Thymus (tissue), 14 donors: ENCODE results near the gene ENG. TPM values are rescaled to one million over a fixed set of nuclear protein-coding genes. Genes with fewer than 3 reads are reported as not detected.
A peak's percentile ranks its signal among the peaks of the same experiment; 100 is the strongest.

Experiments used
- DNase-seq, 9 donors: peaks; one replicate each; pipeline ENCODE4 v3.0.0-alpha.2; 2013; ENCODE audit warnings: low spot score in 9 of 9, low read depth in 6 of 9, missing footprints in 1 of 9
- H3K27ac ChIP-seq, 2 donors: one replicate each; pipeline ENCODE4 v1.5.1; 2013; ENCODE audit warnings: control low read depth in 1 of 2, low read depth in 1 of 2, low read length in 1 of 2, mild to moderate bottlenecking in 1 of 2, moderate library complexity in 1 of 2
- H3K27me3 ChIP-seq, 2 donors: one replicate each; pipeline ENCODE4 v1.5.1; 2013; ENCODE audit warnings: low read length in 1 of 2; ENCODE audit not compliant: control insufficient read depth in 2 of 2, insufficient read depth in 1 of 2
- H3K36me3 ChIP-seq, 2 donors: one replicate each; pipeline ENCODE4 v1.5.1; 2013; ENCODE audit warnings: low read length in 1 of 2, mild to moderate bottlenecking in 1 of 2, moderate library complexity in 1 of 2; ENCODE audit not compliant: control insufficient read depth in 2 of 2, insufficient read depth in 2 of 2
- H3K4me1 ChIP-seq, 2 donors: one replicate each; pipeline ENCODE4 v1.5.1; 2013; ENCODE audit warnings: low read length in 2 of 2; ENCODE audit not compliant: control insufficient read depth in 2 of 2, insufficient read depth in 2 of 2
- H3K4me3 ChIP-seq, 2 donors: one replicate each; pipeline ENCODE4 v1.5.1; 2013; ENCODE audit warnings: low read length in 2 of 2, control low read depth in 1 of 2, mild to moderate bottlenecking in 1 of 2
- H3K9me3 ChIP-seq, 2 donors: one replicate each; pipeline ENCODE4 v1.5.1; 2013; ENCODE audit warnings: low read length in 1 of 2, mild to moderate bottlenecking in 1 of 2; ENCODE audit not compliant: control insufficient read depth in 2 of 2, insufficient read depth in 1 of 2
- WGBS: extraction: QIAGEN DNeasy Blood & Tissue Kit; methylation state at CpG from one replicate; pipeline ENCODE4 v1.1.7; 2013; 5-methylcytosine and 5-hydroxymethylcytosine counted together
- long read RNA-seq, 10 donors: transcript quantifications; one replicate each; lab custom pipeline, GENCODE V29; 2026
- polyA plus RNA-seq: library from polyadenylated mRNA; stranded (reverse); fragments of 200-250 nt; gene quantifications from one replicate; pipeline ENCODE4 v1.2.3, GENCODE V29; 2013
- total RNA-seq: library from RNA; stranded (reverse); fragments of 120-200 nt; gene quantifications from one replicate; pipeline ENCODE4 v1.2.4, GENCODE V29; 2013
- donor health status: healthy.

Gene ENG
- total RNA-seq (1.7 TPM), polyA plus RNA-seq (48.2 TPM)
- long read RNA-seq, donor 1: 0 reads
- long read RNA-seq, donor 2: 0 reads
- long read RNA-seq, donor 3, transcript ENG-202 (15 exons, 3,048 nt): major isoform, 6 of 6 reads
- long read RNA-seq, donor 3, partial matches to known transcripts: 0 of 6 reads
- long read RNA-seq, donor 3, other reads (novel, unspliced or antisense): 0 of 6 reads
- long read RNA-seq, donor 4, partial matches to known transcripts: 5 of 7 reads
- long read RNA-seq, donor 4, other reads (novel, unspliced or antisense): 0 of 7 reads
- long read RNA-seq, donor 5, transcript ENG-202 (15 exons, 3,048 nt): major isoform, 6 of 6 reads
- long read RNA-seq, donor 5, partial matches to known transcripts: 0 of 6 reads
- long read RNA-seq, donor 5, other reads (novel, unspliced or antisense): 0 of 6 reads
- long read RNA-seq, donor 6, partial matches to known transcripts: 0 of 3 reads
- long read RNA-seq, donor 6, other reads (novel, unspliced or antisense): 0 of 3 reads
- long read RNA-seq, donor 7, partial matches to known transcripts: 0 of 2 reads
- long read RNA-seq, donor 7, other reads (novel, unspliced or antisense): 0 of 2 reads
- long read RNA-seq, donor 8: 0 reads
- long read RNA-seq, donor 9, partial matches to known transcripts: 0 of 4 reads
- long read RNA-seq, donor 9, other reads (novel, unspliced or antisense): 0 of 4 reads
- long read RNA-seq, donor 10, partial matches to known transcripts: 0 of 2 reads
- long read RNA-seq, donor 10, other reads (novel, unspliced or antisense): 0 of 2 reads

DNA sequence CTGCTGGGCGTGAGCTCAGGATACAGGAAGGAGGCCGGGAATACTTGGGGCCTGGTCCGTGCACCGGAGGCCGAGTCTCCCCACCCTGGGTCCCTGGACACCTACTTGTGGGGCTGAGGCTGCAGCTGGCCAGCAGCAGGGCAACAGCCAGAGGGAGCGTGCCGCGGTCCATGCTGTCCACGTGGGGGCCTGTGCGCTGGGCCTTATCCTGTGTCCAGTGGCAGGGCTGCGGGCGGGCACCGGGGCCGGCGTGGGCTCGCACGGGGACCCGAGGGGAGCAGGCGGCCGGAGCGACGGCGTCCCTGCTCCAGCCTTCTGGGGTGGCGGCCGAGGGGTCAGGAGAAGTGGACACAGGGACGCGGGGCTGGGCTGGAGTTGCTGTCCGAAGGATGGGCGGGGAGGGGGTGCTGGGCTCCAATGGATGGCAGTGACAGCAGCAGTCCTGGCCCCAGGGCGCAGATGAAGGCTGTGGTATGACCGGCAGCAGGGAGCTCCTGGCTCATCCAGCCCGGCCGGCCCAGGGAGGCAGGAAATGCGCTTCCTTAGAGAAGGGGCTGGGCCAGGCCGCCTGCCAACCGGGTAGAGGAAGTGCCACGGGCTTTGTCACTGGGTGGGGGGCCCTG is at the start of gene ENG:
Gene ENG (minus strand): TSS at position 475 of the 623 bp plus-strand sequence. CDS start 303 bp downstream, at position 172.
- peak in 1 of 9 donors; percentile 35 for DNase-seq
- H3K4me1 ChIP-seq: peaks cover 13 to 32% of the 10 kb centered on the region in 2 donors
- peaks cover 0 to 4% of the 10 kb centered on the region in 2 donors for H3K36me3 ChIP-seq
- H3K27ac ChIP-seq: peak within 1 kb of the TSS in 1 of 2 donors; percentile 69
- peak within 1 kb of the TSS; percentile 57 for H3K4me3 ChIP-seq
- no peaks in the 10 kb centered on the region for H3K27me3 ChIP-seq
- peaks cover 4 to 13% of the 10 kb centered on the region in 2 donors for H3K9me3 ChIP-seq
- WGBS: 5% methylated on average over 37 of the region's 37 CpGs

DNA sequence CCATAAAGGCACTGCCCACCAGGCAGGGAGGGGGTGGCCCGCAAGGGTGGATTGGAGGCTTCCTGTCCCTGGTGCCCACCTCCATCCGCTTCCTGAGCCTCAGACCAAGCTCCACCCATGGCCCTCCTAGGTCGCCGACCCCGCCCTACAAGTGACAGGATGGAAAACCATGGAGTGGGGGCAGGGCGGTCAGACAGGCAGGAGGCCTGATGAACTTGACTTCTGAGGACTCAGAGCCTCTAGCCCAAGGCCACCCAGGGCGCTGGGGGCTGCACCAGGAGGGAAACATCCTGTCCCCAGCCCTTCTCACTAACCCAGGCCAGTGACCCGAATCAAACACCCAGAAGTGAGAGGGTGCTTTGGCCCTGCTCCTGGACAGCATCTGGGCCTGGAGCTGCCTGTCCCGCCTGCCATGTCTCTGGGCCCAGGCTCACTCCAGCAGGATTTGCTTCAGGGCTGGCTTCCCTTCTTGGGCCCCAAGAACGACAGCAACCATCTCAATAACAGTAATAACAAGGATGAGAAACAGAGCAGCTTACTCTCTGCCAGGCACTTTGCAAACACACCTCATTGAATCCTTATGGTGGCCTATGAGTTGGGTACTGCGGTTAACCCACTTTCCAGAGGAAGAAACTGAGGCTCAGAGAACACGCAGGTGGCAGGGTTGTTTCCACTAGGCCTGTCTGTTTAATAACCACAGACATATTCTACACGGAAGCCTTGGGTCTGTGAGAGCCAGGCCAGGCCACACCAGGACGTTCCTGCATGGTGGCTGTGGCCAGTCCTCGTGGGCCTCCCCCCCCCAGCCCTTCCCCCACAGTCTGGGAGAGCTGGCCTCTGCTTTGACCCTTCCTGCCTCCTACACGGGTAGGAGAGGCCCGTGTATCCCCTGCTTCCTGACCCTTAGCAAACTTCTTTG is 49.4 kb upstream of the ENG start:
- peaks cover 8 to 13% of the 10 kb centered on the region in 2 donors for H3K36me3 ChIP-seq
- peaks cover 40 to 54% of the 10 kb centered on the region in 2 donors for H3K4me1 ChIP-seq
- no peak overlapping the region for H3K4me3 ChIP-seq
- peak in 3 of 9 donors; percentile 54 to 78 (median 62) for DNase-seq
- no peaks in the 10 kb centered on the region for H3K9me3 ChIP-seq
- 53% methylated on average over 17 of the region's 17 CpGs for WGBS
- H3K27me3 ChIP-seq: peaks cover 0 to 4% of the 10 kb centered on the region in 2 donors
- H3K27ac ChIP-seq: peak overlapping the region; percentile 96

DNA sequence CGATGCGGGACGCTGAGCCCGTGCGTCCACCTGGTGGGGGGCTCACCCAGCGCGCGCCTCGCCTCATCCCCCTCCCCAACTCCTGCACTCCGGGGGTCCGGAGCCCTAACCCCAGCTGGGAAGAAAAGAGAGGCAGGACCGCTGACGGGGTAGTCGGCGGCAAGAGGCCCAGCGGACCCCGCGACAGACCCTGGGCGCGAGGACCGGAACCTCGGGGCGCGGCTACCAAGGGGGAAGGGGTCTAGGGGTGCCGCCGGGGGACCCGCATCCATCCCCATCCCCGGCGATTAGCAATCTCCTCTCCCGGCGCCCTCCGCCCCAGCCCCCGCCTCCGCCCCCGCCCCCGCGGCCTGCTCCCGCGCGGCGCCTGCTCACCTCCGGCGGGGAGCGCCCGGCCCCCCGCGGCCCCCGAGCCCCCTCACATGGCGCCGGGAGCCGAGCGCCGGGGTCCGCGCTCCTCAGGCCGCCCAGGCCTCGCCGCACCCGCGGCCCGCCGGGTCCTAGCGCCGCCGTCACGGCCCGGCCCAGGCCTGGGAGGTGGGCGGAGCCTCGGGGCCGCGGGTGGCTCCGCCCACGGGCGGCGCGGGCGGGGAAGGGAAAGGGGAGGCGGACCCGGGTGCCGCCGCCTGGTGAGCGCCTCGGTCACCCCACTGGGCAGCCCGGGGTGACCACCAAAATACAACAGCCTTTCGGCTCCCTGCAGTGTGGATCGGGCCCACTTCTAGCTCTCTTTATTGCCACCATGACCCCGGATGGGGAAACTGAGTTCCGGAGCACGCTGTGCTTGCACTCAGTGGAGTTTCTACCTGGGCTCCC is 44.9 kb upstream of the ENG start, which contains the start of gene ST6GALNAC6:
Gene ST6GALNAC6 (minus strand): TSS at position 476 of the 816 bp plus-strand sequence. CDS start 1,622 bp downstream, outside the sequence.
- WGBS: 1% methylated on average over 87 of the region's 89 CpGs
- Histone ChIP-seq H3K27me3 (peaks cover 0 to 9% of the 10 kb centered on the region in 2 donors), H3K9me3 (peaks cover 1 to 17% of the 10 kb centered on the region in 2 donors), H3K4me3 (peak within 1 kb of the TSS; percentile 65 to 83), H3K27ac (peak within 1 kb of the TSS; percentile 63 to 69), H3K4me1 (peaks cover 16 to 44% of the 10 kb centered on the region in 2 donors), H3K36me3 (peaks cover 19 to 21% of the 10 kb centered on the region in 2 donors)
- DNase-seq: peak in 4 of 9 donors; percentile 69 to 82 (median 76)

DNA sequence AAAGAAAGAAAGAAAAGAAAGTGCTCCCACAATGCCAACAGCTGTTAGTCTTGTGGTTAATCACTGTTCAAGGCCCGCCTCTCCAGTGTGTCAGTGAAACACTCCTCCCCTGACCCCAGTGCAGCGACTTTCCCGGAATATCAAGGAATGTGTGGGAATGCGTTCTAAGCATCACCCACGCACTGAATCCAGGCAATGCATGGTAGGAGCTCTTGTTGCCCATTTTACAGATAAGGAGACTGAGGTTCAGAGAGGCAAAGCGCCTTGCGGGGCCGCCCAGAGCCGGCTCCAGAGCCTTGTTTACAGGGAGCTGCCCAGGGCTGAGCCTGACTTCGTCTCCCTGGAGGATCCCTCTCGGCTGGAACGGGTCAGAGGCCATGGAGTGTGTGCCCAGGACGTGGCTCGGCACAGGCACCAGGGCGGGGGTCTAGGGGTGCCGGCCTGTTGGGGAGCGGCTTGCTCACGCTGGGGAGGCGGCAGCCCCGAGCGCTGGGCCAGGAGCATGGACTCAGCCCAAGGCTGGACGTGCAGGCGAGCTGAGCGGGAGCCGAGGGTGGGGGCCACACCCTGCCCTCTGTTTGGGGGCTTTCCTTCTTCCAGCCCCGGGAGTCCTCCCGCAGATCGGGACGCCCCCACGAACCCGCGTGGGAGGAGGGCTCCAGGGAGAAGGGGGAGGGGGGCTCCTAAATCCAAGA is 44.1 kb upstream of the ENG start:
- Histone ChIP-seq H3K36me3 (peaks cover 27 to 29% of the 10 kb centered on the region in 2 donors), H3K27me3 (peaks cover 0 to 9% of the 10 kb centered on the region in 2 donors), H3K27ac (peak overlapping the region; percentile 63 to 69), H3K4me1 (peaks cover 8 to 37% of the 10 kb centered on the region in 2 donors), H3K4me3 (peak overlapping the region; percentile 65 to 83), H3K9me3 (peaks cover 3 to 24% of the 10 kb centered on the region in 2 donors)
- 42% methylated on average over 32 of the region's 32 CpGs for WGBS
- peak in 1 of 9 donors; percentile 43 for DNase-seq

DNA sequence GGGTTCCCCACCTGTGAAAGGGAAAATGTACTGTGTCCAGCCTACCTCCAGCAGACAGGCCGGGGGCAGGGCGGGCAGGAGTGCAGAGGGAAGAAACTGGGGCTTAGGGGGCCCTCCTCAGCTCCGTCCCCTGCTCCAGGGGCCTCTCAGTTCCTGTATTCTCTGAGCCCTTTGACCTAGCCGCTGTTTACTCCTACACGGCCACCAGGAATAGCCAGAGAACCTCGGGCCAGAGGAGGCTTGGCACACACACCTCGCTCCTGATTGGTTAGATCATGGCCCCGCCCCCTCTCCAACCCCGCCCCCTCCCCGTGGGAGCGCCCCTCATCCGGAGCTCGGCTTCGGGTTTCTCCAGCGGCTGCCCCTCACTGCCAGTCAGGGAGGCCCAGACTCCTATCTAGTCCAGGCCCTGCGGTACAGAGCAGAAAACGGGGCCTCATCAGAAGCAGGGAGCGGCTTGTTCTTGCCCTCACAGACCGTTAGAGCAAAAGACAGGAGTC is 42.8 kb upstream of the ENG start:
- Histone ChIP-seq H3K9me3 (peaks cover 10 to 34% of the 10 kb centered on the region in 2 donors), H3K36me3 (peaks cover 38 to 39% of the 10 kb centered on the region in 2 donors), H3K4me1 (peaks cover 3 to 31% of the 10 kb centered on the region in 2 donors), H3K4me3 (no peak overlapping the region), H3K27ac (peak overlapping the region in 1 of 2 donors; percentile 43), H3K27me3 (peaks cover 0 to 9% of the 10 kb centered on the region in 2 donors)
- DNase-seq: peak in 2 of 9 donors; percentile 30 to 66
- 32% methylated on average over 19 of the region's 19 CpGs for WGBS

DNA sequence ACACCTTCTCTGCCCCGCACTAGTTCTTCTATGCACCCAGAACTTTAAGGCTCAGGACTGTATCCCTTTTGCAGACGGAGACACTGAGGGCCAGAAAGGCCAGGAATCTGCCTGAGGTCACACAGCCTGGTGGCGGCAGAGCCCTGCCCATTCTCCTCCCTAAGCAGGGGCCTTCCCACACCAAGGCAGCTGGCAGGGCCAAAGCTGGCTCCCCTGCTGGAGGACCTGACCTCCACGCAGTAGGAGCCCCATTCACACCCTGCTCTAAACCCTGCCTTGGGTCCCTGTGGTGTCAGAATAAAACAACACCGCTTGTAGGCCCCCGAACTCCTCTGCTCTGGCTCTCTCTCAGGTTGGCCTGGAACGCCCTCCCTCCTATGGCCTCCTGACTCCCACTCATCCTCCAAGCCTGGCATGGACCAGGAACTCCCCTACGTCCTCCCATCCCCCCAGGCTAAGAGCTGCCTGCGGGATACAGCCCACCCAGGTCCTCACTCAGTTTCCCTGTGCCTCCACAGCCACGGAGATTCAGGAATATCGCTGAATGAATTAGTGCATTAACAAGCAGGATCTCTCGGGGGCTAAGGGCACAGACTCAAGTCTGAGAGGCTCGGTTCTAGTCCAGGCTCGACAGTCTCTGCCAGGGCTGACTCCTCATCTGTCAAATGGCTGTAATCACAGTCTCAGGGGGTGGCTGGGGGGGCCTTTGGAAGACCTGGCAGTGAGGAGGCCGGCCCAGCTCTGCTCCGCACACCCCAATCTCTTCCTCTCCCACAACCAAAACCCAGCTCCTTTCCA is 42.1 kb upstream of the ENG start:
- peaks cover 10 to 34% of the 10 kb centered on the region in 2 donors for H3K9me3 ChIP-seq
- no peak overlapping the region for H3K4me3 ChIP-seq
- no peak overlapping the region for H3K27ac ChIP-seq
- peaks cover 38 to 39% of the 10 kb centered on the region in 2 donors for H3K36me3 ChIP-seq
- H3K4me1 ChIP-seq: peaks cover 3 to 31% of the 10 kb centered on the region in 2 donors
- WGBS: 93% methylated on average over 16 of the region's 16 CpGs
- H3K27me3 ChIP-seq: peaks cover 0 to 9% of the 10 kb centered on the region in 2 donors
- DNase-seq: no peak
